ENCODE data around the gene GNG11. TPM values are rescaled to one million over a fixed set of nuclear protein-coding genes. Genes with fewer than 3 reads are reported as not detected.

The GNG11 gene
- total and polyA plus RNA-seq, 9 donors, result 27.8 to 39.3 (median 31.5) TPM

DNA sequence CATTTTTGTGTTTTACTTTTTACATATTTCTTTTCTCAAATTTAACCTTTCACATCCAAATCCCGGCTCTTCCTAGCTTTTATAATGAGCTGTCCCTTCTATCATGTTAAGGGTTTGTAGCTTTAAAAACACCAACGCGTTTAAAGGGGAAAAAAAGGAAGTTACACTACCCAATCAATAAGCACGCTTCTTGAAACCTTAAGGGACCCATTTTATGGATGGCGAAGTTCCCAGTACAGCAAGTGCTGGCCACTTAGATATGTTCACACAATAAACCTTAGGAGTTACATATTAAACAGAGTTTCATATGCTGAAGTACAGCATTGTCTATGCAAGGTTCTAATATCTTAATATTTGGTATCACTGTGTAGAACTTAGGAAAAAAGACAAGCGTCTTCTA, 1.8 kb downstream of the GNG11 start:
- no CpG with 5 or more reads among the region's 6 CpGs for WGBS (ENCODE audit: insufficient coverage)
- H3K4me1 ChIP-seq (ENCODE audit: control insufficient read depth, insufficient read depth, low read length), result peaks cover 4% of the 10 kb centered on the region
- DNase-seq, result peak; percentile 96

GRCh38 chr7:93923942-93924341, 2.4 kb downstream of the GNG11 start:
- H3K27me3 ChIP-seq (ENCODE audit: control insufficient read depth, insufficient read depth, low read length), result no peaks in the 10 kb centered on the region
- peak overlapping the region; percentile 99 for H3K27ac ChIP-seq (ENCODE audit: low read length)
- H3K4me1 ChIP-seq (ENCODE audit: control insufficient read depth, insufficient read depth, low read length), result peaks cover 4% of the 10 kb centered on the region
- no peaks in the 10 kb centered on the region for H3K9me3 ChIP-seq (replicated peaks; ENCODE audit: control insufficient read depth, low read depth, low read length)
- no peak for DNase-seq
- WGBS (ENCODE audit: insufficient coverage), result no CpG with 5 or more reads among the region's 1 CpG
- H3K36me3 ChIP-seq (ENCODE audit: control insufficient read depth, insufficient read depth, low read length), result peaks cover 12% of the 10 kb centered on the region
- peak overlapping the region; percentile 81 for H3K4me3 ChIP-seq (ENCODE audit: low read length)

More for the DNA sequence above, 1.8 kb downstream of the GNG11 start:
- H3K9me3 ChIP-seq (replicated peaks; ENCODE audit: control insufficient read depth, low read depth, low read length), result no peaks in the 10 kb centered on the region
- peaks cover 12% of the 10 kb centered on the region for H3K36me3 ChIP-seq (ENCODE audit: control insufficient read depth, insufficient read depth, low read length)
- H3K27ac ChIP-seq (ENCODE audit: low read length), result peak overlapping the region; percentile 99
- no peaks in the 10 kb centered on the region for H3K27me3 ChIP-seq (ENCODE audit: control insufficient read depth, insufficient read depth, low read length)
- peak overlapping the region; percentile 81 for H3K4me3 ChIP-seq (ENCODE audit: low read length)

DNA sequence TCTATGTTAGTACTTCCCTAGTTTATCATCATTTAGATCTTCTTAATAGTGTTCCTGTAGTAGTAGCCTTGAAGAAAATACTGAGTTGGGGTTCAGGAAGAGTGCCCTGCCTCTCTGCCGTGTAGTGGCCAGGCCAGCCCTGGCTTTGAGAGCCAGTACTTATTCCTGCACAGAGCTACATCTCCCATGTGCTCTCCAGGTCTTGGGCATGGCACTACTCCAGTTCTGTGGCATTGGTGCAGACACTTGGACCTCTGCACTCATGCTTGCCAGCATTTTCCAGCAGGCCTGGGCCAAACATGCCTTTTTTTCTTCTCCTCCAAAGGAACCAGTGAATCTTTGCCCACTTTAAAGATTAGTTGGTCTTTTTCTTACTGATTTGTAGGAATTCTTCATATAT, 5.3 kb downstream of the GNG11 start:
- Histone ChIP-seq H3K27me3 (ENCODE audit: control insufficient read depth, insufficient read depth, low read length) (no peaks in the 10 kb centered on the region), H3K9me3 (replicated peaks; ENCODE audit: control insufficient read depth, low read depth, low read length) (no peaks in the 10 kb centered on the region), H3K36me3 (ENCODE audit: control insufficient read depth, insufficient read depth, low read length) (peaks cover 12% of the 10 kb centered on the region), H3K4me3 (ENCODE audit: low read length) (no peak overlapping the region), H3K27ac (ENCODE audit: low read length) (no peak overlapping the region), H3K4me1 (ENCODE audit: control insufficient read depth, insufficient read depth, low read length) (peaks cover 4% of the 10 kb centered on the region)
- WGBS (ENCODE audit: insufficient coverage), result no CpG with 5 or more reads among the region's 1 CpG
- DNase-seq, result no peak

- H3K9me3 ChIP-seq (replicated peaks; ENCODE audit: control insufficient read depth, low read depth, low read length), result no peaks in the 10 kb centered on the region
- peaks cover 4% of the 10 kb centered on the region for H3K4me1 ChIP-seq (ENCODE audit: control insufficient read depth, insufficient read depth, low read length)
- H3K27ac ChIP-seq (ENCODE audit: low read length), result peak overlapping the region; percentile 37
- H3K36me3 ChIP-seq (ENCODE audit: control insufficient read depth, insufficient read depth, low read length), result peaks cover 12% of the 10 kb centered on the region
- WGBS (ENCODE audit: insufficient coverage), result 32% methylated on average over 3 of the region's 3 CpGs
- no peak overlapping the region for H3K4me3 ChIP-seq (ENCODE audit: low read length)
- no peaks in the 10 kb centered on the region for H3K27me3 ChIP-seq (ENCODE audit: control insufficient read depth, insufficient read depth, low read length)
- peak; percentile 86 for DNase-seq
Observed at GRCh38 chr7:93927585-93927984, 6.0 kb downstream of the GNG11 start.

DNA sequence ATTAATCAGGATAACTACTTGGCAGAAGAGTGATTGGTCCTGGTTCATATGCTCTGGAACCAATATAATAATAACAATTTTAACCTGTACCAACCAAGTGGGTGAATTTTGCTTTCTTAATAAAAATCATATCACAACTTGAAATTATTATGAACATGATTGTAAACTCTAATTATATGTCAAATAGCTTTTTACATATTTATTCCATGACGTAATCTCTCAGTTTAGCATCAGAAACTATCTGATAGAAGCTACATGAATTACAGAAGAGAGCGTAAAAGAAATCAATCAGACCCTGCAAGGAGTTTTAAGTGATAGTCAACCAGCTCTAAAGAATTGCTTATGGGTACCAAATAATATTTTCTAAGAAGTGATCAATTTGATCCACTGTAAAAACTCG, 10.1 kb downstream of the GNG11 start:
- Histone ChIP-seq H3K4me1 (ENCODE audit: control insufficient read depth, insufficient read depth, low read length) (peaks cover 4% of the 10 kb centered on the region), H3K27ac (ENCODE audit: low read length) (no peak overlapping the region), H3K36me3 (ENCODE audit: control insufficient read depth, insufficient read depth, low read length) (peaks cover 9% of the 10 kb centered on the region), H3K9me3 (replicated peaks; ENCODE audit: control insufficient read depth, low read depth, low read length) (no peaks in the 10 kb centered on the region), H3K27me3 (ENCODE audit: control insufficient read depth, insufficient read depth, low read length) (no peaks in the 10 kb centered on the region), H3K4me3 (ENCODE audit: low read length) (no peak overlapping the region)
- no CpG with 5 or more reads among the region's 3 CpGs for WGBS (ENCODE audit: insufficient coverage)
- DNase-seq, result no peak

GRCh38 chr7:93933156-93933555, 11.6 kb downstream of the GNG11 start:
- H3K36me3 ChIP-seq (ENCODE audit: control insufficient read depth, insufficient read depth, low read length), result no peaks in the 10 kb centered on the region
- H3K27ac ChIP-seq (ENCODE audit: low read length), result no peak overlapping the region
- no peaks in the 10 kb centered on the region for H3K4me1 ChIP-seq (ENCODE audit: control insufficient read depth, insufficient read depth, low read length)
- no peaks in the 10 kb centered on the region for H3K9me3 ChIP-seq (replicated peaks; ENCODE audit: control insufficient read depth, low read depth, low read length)
- no peak overlapping the region for H3K4me3 ChIP-seq (ENCODE audit: low read length)
- WGBS (ENCODE audit: insufficient coverage), result 100% methylated on average over 3 of the region's 3 CpGs
- H3K27me3 ChIP-seq (ENCODE audit: control insufficient read depth, insufficient read depth, low read length), result no peaks in the 10 kb centered on the region
- no peak for DNase-seq

- Histone ChIP-seq H3K4me3 (ENCODE audit: low read length) (no peak overlapping the region), H3K27me3 (ENCODE audit: control insufficient read depth, insufficient read depth, low read length) (no peaks in the 10 kb centered on the region), H3K9me3 (replicated peaks; ENCODE audit: control insufficient read depth, low read depth, low read length) (no peaks in the 10 kb centered on the region), H3K27ac (ENCODE audit: low read length) (no peak overlapping the region), H3K36me3 (ENCODE audit: control insufficient read depth, insufficient read depth, low read length) (no peaks in the 10 kb centered on the region), H3K4me1 (ENCODE audit: control insufficient read depth, insufficient read depth, low read length) (no peaks in the 10 kb centered on the region)
- DNase-seq, result no peak
- WGBS (ENCODE audit: insufficient coverage), result no CpG with 5 or more reads among the region's 2 CpGs
Observed at GRCh38 chr7:93935102-93935501, 13.6 kb downstream of the GNG11 start.

GRCh38 chr7:93937818-93938217, 16.3 kb downstream of the GNG11 start:
- no peak overlapping the region for H3K27ac ChIP-seq (ENCODE audit: low read length)
- DNase-seq, result no peak
- H3K9me3 ChIP-seq (replicated peaks; ENCODE audit: control insufficient read depth, low read depth, low read length), result no peaks in the 10 kb centered on the region
- no peaks in the 10 kb centered on the region for H3K27me3 ChIP-seq (ENCODE audit: control insufficient read depth, insufficient read depth, low read length)
- no peaks in the 10 kb centered on the region for H3K36me3 ChIP-seq (ENCODE audit: control insufficient read depth, insufficient read depth, low read length)
- H3K4me1 ChIP-seq (ENCODE audit: control insufficient read depth, insufficient read depth, low read length), result no peaks in the 10 kb centered on the region
- no CpG with 5 or more reads among the region's 1 CpG for whole genome bisulfite sequencing (ENCODE audit: insufficient coverage)
- H3K4me3 ChIP-seq (ENCODE audit: low read length), result no peak overlapping the region

DNA sequence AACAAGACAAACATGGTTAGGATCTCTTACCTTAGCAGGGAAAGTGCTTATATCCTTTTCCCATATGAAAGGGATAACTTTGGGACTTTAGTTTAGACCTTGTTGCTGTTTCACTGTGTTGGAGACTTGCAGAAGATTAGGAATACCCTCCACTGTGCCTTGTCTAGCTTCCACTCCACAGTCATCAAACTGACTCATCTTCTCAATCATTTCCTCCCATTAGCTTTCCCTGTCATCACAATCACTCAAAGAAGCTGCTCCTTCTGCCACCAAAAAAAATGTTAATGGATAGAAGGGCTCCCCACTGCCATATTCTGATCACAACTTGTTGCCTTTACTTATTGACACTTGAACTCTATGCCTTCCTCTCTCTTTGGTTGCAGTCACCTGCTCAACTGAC, 16.8 kb downstream of the GNG11 start:
- Histone ChIP-seq H3K4me1 (ENCODE audit: control insufficient read depth, insufficient read depth, low read length) (no peaks in the 10 kb centered on the region), H3K27ac (ENCODE audit: low read length) (no peak overlapping the region), H3K27me3 (ENCODE audit: control insufficient read depth, insufficient read depth, low read length) (no peaks in the 10 kb centered on the region), H3K36me3 (ENCODE audit: control insufficient read depth, insufficient read depth, low read length) (no peaks in the 10 kb centered on the region), H3K4me3 (ENCODE audit: low read length) (no peak overlapping the region), H3K9me3 (replicated peaks; ENCODE audit: control insufficient read depth, low read depth, low read length) (no peaks in the 10 kb centered on the region)
- no peak for DNase-seq

DNA sequence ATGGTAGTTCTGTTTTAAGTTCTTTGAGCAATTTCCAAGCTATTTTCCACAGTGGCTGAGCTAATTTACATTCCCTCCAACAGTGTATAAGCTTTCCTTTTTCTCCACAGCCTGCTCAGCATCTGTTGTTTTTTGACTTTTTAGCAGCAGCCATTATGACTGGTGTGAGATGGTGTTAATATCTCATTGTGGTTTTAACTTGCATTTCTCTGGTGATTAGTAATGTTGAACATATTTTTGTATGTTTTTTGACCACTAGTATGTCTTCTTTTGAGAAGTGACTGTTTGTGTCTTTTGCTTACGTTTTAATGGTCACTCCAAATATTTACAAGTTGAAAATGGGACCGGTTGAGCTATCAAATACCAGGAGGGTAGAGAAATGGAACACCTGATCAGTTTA, 20.4 kb downstream of the GNG11 start:
- Histone ChIP-seq H3K4me3 (ENCODE audit: low read length) (no peak overlapping the region), H3K27me3 (ENCODE audit: control insufficient read depth, insufficient read depth, low read length) (no peaks in the 10 kb centered on the region), H3K27ac (ENCODE audit: low read length) (no peak overlapping the region), H3K9me3 (replicated peaks; ENCODE audit: control insufficient read depth, low read depth, low read length) (no peaks in the 10 kb centered on the region), H3K36me3 (ENCODE audit: control insufficient read depth, insufficient read depth, low read length) (no peaks in the 10 kb centered on the region), H3K4me1 (ENCODE audit: control insufficient read depth, insufficient read depth, low read length) (no peaks in the 10 kb centered on the region)
- WGBS (ENCODE audit: insufficient coverage), result no CpG with 5 or more reads among the region's 2 CpGs
- DNase-seq, result no peak

GRCh38 chr7:93943816-93944540, 22.4 kb downstream of the GNG11 start:
- H3K4me3 ChIP-seq (ENCODE audit: low read length), result no peak overlapping the region
- H3K27me3 ChIP-seq (ENCODE audit: control insufficient read depth, insufficient read depth, low read length), result no peaks in the 10 kb centered on the region
- H3K4me1 ChIP-seq (ENCODE audit: control insufficient read depth, insufficient read depth, low read length), result no peaks in the 10 kb centered on the region
- no peaks in the 10 kb centered on the region for H3K9me3 ChIP-seq (replicated peaks; ENCODE audit: control insufficient read depth, low read depth, low read length)
- H3K36me3 ChIP-seq (ENCODE audit: control insufficient read depth, insufficient read depth, low read length), result no peaks in the 10 kb centered on the region
- DNase-seq, result no peak
- peak overlapping the region; percentile 52 for H3K27ac ChIP-seq (ENCODE audit: low read length)
- 69% methylated on average over 1 of the region's 4 CpGs for WGBS (ENCODE audit: insufficient coverage)
